GM20000 (cell line): Measurements from ENCODE around the gene RBM12.

Experiments
- DNase-seq: peaks from one replicate; pipeline ENCODE4 v3.0.0; 2012; ENCODE audit warnings: low spot score
- TF ChIP-seq, protein P1 (sequence below): IDR thresholded peaks from 2 replicates; pipeline ENCODE4 v1.5.1; 2012; ENCODE audit warnings: mild to moderate bottlenecking, control low read depth; ENCODE audit errors: extremely low read depth, missing control alignments

The RBM12 gene

DNA sequence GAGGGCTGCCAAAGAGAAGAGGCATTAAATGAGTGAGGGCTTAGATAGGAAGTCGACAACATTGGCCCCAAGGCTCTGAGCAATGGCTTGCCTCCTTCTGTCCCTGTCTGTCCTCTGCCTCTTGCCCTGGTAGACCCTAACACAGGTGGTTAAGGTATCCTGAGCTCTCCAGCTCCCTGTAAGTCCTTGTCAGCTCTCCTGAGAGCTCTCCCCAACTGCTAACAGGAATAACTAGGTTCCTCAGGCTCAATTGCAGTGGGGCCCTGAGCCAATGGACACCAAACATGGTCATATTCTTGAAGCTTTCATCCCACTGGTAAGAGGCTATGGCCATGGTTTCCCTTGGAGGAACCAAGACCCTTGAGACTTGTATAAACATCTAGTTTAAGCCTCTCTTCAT lies 5.0 kb upstream of the RBM12 start:
- no peak for DNase-seq

DNA sequence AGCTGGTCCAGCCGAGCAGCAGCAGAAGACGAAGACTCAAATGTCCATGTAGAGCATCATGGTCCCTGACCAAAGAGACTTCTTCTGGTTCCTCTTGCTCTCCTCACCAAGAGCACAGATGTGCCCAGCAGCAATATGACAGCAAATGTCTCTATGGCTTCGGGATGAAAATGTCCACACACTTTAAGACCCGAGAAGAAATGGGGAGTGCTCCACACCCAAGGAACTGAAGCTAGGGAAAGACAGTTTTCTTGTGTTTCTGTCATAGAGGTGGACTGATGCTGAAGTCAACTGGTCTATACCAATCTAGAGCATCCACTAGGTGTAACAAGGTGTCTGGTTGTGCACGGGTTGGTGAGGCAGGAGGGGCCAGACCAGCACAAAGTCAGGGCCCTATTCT lies 4.5 kb upstream of the RBM12 start:
- TF ChIP-seq, protein P1, sequence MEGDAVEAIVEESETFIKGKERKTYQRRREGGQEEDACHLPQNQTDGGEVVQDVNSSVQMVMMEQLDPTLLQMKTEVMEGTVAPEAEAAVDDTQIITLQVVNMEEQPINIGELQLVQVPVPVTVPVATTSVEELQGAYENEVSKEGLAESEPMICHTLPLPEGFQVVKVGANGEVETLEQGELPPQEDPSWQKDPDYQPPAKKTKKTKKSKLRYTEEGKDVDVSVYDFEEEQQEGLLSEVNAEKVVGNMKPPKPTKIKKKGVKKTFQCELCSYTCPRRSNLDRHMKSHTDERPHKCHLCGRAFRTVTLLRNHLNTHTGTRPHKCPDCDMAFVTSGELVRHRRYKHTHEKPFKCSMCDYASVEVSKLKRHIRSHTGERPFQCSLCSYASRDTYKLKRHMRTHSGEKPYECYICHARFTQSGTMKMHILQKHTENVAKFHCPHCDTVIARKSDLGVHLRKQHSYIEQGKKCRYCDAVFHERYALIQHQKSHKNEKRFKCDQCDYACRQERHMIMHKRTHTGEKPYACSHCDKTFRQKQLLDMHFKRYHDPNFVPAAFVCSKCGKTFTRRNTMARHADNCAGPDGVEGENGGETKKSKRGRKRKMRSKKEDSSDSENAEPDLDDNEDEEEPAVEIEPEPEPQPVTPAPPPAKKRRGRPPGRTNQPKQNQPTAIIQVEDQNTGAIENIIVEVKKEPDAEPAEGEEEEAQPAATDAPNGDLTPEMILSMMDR = no peak
- DNase-seq = no peak

More for the DNA sequence above, 5.0 kb upstream of the RBM12 start:
- TF ChIP-seq, protein P1 = no peak

DNA sequence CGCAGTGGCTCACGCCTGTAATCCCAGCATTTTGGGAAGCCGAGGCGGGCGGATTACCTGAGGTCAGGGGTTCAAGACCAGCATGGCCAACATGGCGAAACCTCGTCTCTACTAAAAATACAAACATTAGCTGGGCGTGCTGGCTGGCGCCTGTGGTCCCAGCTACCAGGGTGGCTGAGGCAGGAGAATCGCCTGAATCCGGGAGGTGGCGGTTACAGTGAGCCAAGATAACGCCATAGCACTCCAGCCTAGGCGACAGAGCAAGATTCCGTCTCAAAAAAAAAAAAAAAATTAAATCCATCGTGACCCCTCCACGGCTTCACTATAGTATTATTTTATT lies 1.2 kb upstream of the RBM12 start:
- TF ChIP-seq, protein P1 = no peak
- DNase-seq = no peak

DNA sequence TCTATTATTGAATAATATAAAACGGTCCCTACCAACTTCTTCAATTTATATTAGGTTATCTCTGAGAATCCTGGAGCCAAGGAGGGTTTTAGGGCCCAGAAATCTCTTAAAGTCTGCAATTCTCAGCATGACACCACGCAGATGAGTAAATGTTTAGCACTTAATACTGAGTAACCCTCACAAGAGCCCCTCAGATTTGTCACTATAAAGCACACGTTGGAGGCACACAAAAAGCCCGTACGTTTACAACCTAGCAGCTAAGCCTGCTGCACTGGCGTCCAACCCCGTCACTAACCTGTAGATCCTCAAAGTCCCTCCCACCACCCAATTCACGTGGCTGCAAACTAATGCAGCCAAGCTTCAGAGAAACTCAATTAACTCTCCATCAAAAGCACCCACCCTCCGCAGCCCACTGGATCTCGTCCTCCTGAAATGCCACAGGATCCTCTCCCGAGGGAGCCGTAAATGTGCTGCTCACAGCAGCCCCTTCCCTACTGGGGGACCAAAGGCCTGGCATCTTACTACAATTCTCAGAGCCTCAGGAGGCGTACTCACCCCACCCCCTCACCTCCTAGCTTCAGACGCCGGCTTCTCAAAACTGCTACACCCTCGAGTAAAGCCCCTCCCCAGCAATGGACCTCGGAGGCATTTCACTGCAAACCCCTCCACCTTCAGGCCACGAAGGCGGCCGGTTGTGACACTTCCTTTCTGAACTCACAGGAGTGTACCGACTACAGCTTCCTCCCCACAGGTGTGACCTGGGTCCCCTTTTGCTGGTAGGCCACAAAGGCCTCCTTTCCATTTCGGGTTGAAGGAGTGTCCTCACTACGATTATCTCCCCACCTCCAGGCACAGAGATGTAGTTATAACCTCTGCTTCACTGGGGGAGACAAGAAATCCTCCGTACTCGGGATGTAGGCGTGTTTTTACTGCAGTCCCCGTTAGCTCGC lies 909 bp downstream of the RBM12 start:
- peak; percentile 64 for DNase-seq
- TF ChIP-seq, protein P1 = no peak

DNA sequence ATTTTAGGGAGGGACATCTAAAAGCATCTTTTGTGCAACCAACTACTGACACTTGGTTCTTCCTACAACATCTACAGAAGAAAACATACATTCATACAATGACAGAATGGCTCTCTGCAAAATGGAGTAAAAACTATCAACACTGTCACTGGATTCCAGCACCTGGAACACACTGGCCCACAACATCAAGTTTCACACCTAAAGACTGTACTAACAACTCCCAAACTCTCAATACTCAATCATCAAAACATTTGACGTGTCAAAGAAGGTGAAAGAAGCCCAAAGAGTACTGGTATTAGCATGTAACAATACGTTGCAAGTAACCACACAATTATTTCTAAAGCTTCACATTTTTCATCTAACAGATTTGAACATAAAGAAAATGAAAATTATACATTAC lies 2.1 kb downstream of the RBM12 start:
- TF ChIP-seq, protein P1 = no peak

DNA sequence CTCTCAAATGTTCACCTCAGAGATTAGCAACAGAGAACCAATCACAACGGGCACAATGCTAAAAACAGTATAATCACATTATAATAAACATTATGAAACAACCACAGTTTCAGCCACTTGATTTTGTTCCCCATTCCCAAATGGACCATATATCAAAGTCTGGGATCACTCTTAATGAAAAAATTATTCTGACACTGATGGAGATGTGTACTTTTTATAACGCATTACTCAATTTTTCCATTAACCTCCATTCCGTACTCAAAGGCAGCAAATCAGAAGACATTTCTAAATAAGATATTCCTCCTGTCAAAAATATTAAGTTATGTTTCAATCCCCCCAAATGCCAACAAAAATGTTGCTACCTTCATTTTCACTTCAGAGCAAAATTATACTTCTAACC lies 2.8 kb downstream of the RBM12 start:
- TF ChIP-seq, protein P1 = no peak
- no peak for DNase-seq

More for the DNA sequence above, 2.1 kb downstream of the RBM12 start:
- DNase-seq = no peak

DNA sequence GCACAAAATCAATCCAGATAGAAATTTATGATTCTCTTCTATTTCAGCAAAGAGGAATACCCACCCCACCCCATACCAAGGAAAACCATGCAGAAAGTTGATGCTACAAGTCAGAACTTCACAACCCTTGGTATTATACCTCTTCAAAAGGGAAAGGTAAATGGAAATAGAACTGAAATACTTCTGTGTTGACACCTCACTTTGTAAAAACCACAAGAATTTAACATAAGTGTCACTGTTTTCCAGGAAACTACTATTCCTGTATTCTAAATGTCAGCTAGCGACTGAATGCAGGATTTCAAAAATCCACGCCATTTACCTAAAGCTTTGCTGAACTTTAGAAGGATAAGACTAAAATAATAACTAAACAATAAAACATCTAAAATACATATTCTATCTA lies 3.6 kb downstream of the RBM12 start:
- TF ChIP-seq, protein P1 = no peak
- DNase-seq = no peak
